ENCODE data around the gene TMEM243. TPM values are rescaled to one million over a fixed set of nuclear protein-coding genes. Genes with fewer than 3 reads are reported as not detected.

The TMEM243 gene
- total and polyA plus RNA-seq, 2 donors (not counting 3 experiments of a cell fraction or from before 2014, with no cell fraction given): 26.9 to 28.8 TPM

DNA sequence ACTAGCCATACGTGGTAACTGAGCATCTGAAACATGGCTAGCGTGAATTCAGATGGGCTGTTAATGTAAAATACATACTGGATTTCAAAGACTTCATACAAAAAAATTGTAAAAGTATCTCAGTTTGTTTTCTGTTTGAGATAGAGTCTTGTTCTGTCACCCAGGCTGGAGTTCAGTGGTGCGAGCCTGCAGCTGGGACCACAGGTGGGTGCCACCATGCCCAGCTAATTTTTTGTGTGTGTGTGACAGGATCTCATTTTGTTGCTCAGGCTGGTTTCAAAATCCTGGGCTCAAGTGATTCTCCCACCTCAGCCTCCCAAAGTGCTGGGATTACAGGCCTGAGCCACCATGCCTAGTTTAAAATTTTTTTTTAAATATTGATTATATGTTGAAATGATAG lies 4.5 kb downstream of the TMEM243 start:
- DNase-seq (ENCODE audit: low read depth, low spot score): no peak
- Histone ChIP-seq H3K27me3 (ENCODE audit: control insufficient read depth in 2 of 2, insufficient read depth in 2 of 2, low read length in 2 of 2) (no peaks in the 10 kb centered on the region), H4K20me1 (replicated peaks; ENCODE audit: control insufficient read depth, extremely low read depth, insufficient read depth, low read length) (no peaks in the 10 kb centered on the region), H3K27ac (ENCODE audit: insufficient read depth, low read depth, low read length) (no peak overlapping the region), H3K9me1 (replicated peaks; ENCODE audit: control insufficient read depth, extremely low read depth, insufficient read depth, low read length) (no peaks in the 10 kb centered on the region), H3K9me3 (replicated peaks; ENCODE audit: control insufficient read depth, insufficient read depth, low read length) (no peaks in the 10 kb centered on the region), H3K4me2 (ENCODE audit: insufficient read depth, low read length) (no peak overlapping the region), H3K79me2 (ENCODE audit: control insufficient read depth, insufficient read depth, low read length) (peaks cover 48% of the 10 kb centered on the region), H3K4me1 (ENCODE audit: control insufficient read depth, extremely low read depth, insufficient read depth, low read length) (peaks cover 12% of the 10 kb centered on the region), H3K9ac (replicated peaks; ENCODE audit: extremely low read depth, insufficient read depth, low read length) (no peak overlapping the region), H3K4me3 (replicated peaks in 1 of 3; ENCODE audit: insufficient read depth in 1 of 3, low read depth in 1 of 3, low read length in 3 of 3) (no peak overlapping the region), H2AFZ (ENCODE audit: low read depth, low read length) (no peak overlapping the region), H3K36me3 (ENCODE audit: control insufficient read depth in 2 of 2, extremely low read depth in 1 of 2, insufficient read depth in 2 of 2, low read length in 2 of 2) (no peaks in the 10 kb centered on the region)
- no peak for FAIRE-seq
- dilution Hi-C loops (cut with MboI; ENCODE audit: extremely low pct_ligation_motif_present, low sequenced_read_pairs) (no loop called here), intact Hi-C loops (cut with micrococcal nuclease) (loop anchor here (5.0 kb wide), 1 partner anchor 288 kb away; no protein-coding TSS in a partner anchor)
- ChIA-PET POLR2A (no interaction called here), CTCF (interaction anchor here (2.8 kb wide), 1 partner anchor 7 kb away, joined by 6 read pairs; no protein-coding TSS in a partner anchor)
- no TSS peak for BruUV-seq (replicated peaks)
- no peak for TF ChIP-seq POLR2AphosphoS5 (IDR thresholded peaks at IDR 0.05; ENCODE audit: insufficient read depth, low read depth, low read length)
- TF ChIP-seq GATA2 (IDR thresholded peaks at IDR 0.05; ENCODE audit: insufficient read depth, insufficient read length, low read depth, low read length): no peak
- TF ChIP-seq POLR2A (IDR thresholded peaks at IDR 0.05; ENCODE audit: low read depth, low read length): no peak
- no peak for TF ChIP-seq EZH2 (IDR thresholded peaks at IDR 0.05; ENCODE audit: borderline replicate concordance, low read depth, low read length, severe bottlenecking)
- TF ChIP-seq, protein P1, sequence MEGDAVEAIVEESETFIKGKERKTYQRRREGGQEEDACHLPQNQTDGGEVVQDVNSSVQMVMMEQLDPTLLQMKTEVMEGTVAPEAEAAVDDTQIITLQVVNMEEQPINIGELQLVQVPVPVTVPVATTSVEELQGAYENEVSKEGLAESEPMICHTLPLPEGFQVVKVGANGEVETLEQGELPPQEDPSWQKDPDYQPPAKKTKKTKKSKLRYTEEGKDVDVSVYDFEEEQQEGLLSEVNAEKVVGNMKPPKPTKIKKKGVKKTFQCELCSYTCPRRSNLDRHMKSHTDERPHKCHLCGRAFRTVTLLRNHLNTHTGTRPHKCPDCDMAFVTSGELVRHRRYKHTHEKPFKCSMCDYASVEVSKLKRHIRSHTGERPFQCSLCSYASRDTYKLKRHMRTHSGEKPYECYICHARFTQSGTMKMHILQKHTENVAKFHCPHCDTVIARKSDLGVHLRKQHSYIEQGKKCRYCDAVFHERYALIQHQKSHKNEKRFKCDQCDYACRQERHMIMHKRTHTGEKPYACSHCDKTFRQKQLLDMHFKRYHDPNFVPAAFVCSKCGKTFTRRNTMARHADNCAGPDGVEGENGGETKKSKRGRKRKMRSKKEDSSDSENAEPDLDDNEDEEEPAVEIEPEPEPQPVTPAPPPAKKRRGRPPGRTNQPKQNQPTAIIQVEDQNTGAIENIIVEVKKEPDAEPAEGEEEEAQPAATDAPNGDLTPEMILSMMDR (IDR thresholded peaks at IDR 0.05; ENCODE audit: extremely low read depth in 1 of 2, insufficient read depth in 1 of 2, low read depth in 1 of 2, low read length in 2 of 2): no peak
- no peak for TF ChIP-seq JUN (IDR thresholded peaks at IDR 0.05; ENCODE audit: borderline replicate concordance, insufficient read depth, insufficient read length, low read depth)

DNA sequence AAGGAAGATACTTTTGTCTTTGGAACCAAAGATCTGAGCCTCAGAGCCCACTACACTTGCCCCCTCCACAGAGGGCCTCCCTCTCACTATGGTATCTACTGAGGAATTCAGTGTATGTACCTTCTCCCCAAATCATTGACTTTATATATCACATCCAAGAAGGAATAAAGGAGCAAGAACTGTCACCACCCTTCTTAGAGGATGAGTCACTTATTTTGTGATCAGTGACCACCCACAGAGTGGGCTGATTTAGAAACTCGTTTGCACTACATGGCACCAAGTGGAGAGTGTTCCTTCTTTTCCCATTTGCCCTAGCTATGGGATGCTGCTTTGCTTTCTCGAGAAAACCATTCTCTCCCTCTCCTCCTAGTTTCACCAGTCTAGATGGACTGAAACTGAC lies 5.7 kb downstream of the TMEM243 start:
- H4K20me1 ChIP-seq (replicated peaks; ENCODE audit: control insufficient read depth, extremely low read depth, insufficient read depth, low read length): no peaks in the 10 kb centered on the region
- H3K4me1 ChIP-seq (ENCODE audit: control insufficient read depth, extremely low read depth, insufficient read depth, low read length): peaks cover 10% of the 10 kb centered on the region
- no peak for TF ChIP-seq MYC (IDR thresholded peaks at IDR 0.05; ENCODE audit: low read depth, low read length)
- TF ChIP-seq, protein P1 (IDR thresholded peaks at IDR 0.05; ENCODE audit: extremely low read depth in 1 of 2, insufficient read depth in 1 of 2, low read depth in 1 of 2, low read length in 2 of 2): no peak
- TF ChIP-seq POLR2A (IDR thresholded peaks at IDR 0.05; ENCODE audit: low read depth, low read length): no peak
- no peak for TF ChIP-seq EZH2 (IDR thresholded peaks at IDR 0.05; ENCODE audit: borderline replicate concordance, low read depth, low read length, severe bottlenecking)
- no peak for TF ChIP-seq GATA2 (IDR thresholded peaks at IDR 0.05; ENCODE audit: insufficient read depth, insufficient read length, low read depth, low read length)
- TF ChIP-seq, protein P2, sequence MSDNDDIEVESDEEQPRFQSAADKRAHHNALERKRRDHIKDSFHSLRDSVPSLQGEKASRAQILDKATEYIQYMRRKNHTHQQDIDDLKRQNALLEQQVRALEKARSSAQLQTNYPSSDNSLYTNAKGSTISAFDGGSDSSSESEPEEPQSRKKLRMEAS (IDR thresholded peaks at IDR 0.05; ENCODE audit: insufficient read depth, insufficient read length): no peak
- TF ChIP-seq JUN (IDR thresholded peaks at IDR 0.05; ENCODE audit: borderline replicate concordance, insufficient read depth, insufficient read length, low read depth): no peak
- no peak for TF ChIP-seq FOS (IDR thresholded peaks at IDR 0.05; ENCODE audit: borderline replicate concordance, insufficient read depth, low read length)
- no peak for TF ChIP-seq POLR2AphosphoS5 (IDR thresholded peaks at IDR 0.05; ENCODE audit: insufficient read depth, low read depth, low read length)
- DNase-seq (ENCODE audit: low read depth, low spot score) (no peak), FAIRE-seq (no peak)
- H3K4me2 ChIP-seq (ENCODE audit: insufficient read depth, low read length): no peak overlapping the region
- H3K9ac ChIP-seq (replicated peaks; ENCODE audit: extremely low read depth, insufficient read depth, low read length): no peak overlapping the region
- no peak overlapping the region for H3K27ac ChIP-seq (ENCODE audit: insufficient read depth, low read depth, low read length)
- H3K9me3 ChIP-seq (replicated peaks; ENCODE audit: control insufficient read depth, insufficient read depth, low read length): no peaks in the 10 kb centered on the region
- H3K4me3 ChIP-seq (replicated peaks in 1 of 3; ENCODE audit: insufficient read depth in 1 of 3, low read depth in 1 of 3, low read length in 3 of 3): no peak overlapping the region
- intact Hi-C loops (cut with micrococcal nuclease) (no loop called here), dilution Hi-C loops (cut with MboI; ENCODE audit: extremely low pct_ligation_motif_present, low sequenced_read_pairs) (no loop called here)
- H3K27me3 ChIP-seq (ENCODE audit: control insufficient read depth in 2 of 2, insufficient read depth in 2 of 2, low read length in 2 of 2): no peaks in the 10 kb centered on the region
- CTCF ChIA-PET: interaction anchor here (1.3 kb wide), 1 partner anchor 22 kb away, joined by 3 read pairs; no protein-coding TSS in a partner anchor
- POLR2A ChIA-PET: no interaction called here
- no TSS peak for BruUV-seq (replicated peaks)
- peaks cover 52% of the 10 kb centered on the region for H3K79me2 ChIP-seq (ENCODE audit: control insufficient read depth, insufficient read depth, low read length)
- H3K36me3 ChIP-seq (ENCODE audit: control insufficient read depth in 2 of 2, extremely low read depth in 1 of 2, insufficient read depth in 2 of 2, low read length in 2 of 2): no peaks in the 10 kb centered on the region
- no peaks in the 10 kb centered on the region for H3K9me1 ChIP-seq (replicated peaks; ENCODE audit: control insufficient read depth, extremely low read depth, insufficient read depth, low read length)
- no peak overlapping the region for H2AFZ ChIP-seq (ENCODE audit: low read depth, low read length)

Measured in endothelial cell of umbilical vein (primary cell).